ENCODE results near the gene PLVAP. TPM values are rescaled to one million over a fixed set of nuclear protein-coding genes. Genes with fewer than 3 reads are reported as not detected.

Gene PLVAP
- total and polyA plus RNA-seq, 2 donors (not counting 3 experiments of a cell fraction or from before 2014, with no cell fraction given), result 5.7 to 16.9 TPM

- Histone ChIP-seq H3K79me2 (ENCODE audit: control insufficient read depth, insufficient read depth, low read length) (no peaks in the 10 kb centered on the region), H3K4me2 (ENCODE audit: insufficient read depth, low read length) (no peak overlapping the region), H3K9ac (replicated peaks; ENCODE audit: extremely low read depth, insufficient read depth, low read length) (no peak overlapping the region), H4K20me1 (replicated peaks; ENCODE audit: control insufficient read depth, extremely low read depth, insufficient read depth, low read length) (no peaks in the 10 kb centered on the region), H3K4me3 (replicated peaks in 1 of 3; ENCODE audit: insufficient read depth in 1 of 3, low read depth in 1 of 3, low read length in 3 of 3) (no peak overlapping the region), H3K27ac (ENCODE audit: insufficient read depth, low read depth, low read length) (no peak overlapping the region), H3K27me3 (ENCODE audit: control insufficient read depth in 2 of 2, insufficient read depth in 2 of 2, low read length in 2 of 2) (peaks cover 0 to 2% of the 10 kb centered on the region in 2 experiments), H3K36me3 (ENCODE audit: control insufficient read depth in 2 of 2, extremely low read depth in 1 of 2, insufficient read depth in 2 of 2, low read length in 2 of 2) (peaks cover 6 to 15% of the 10 kb centered on the region in 2 experiments), H2AFZ (ENCODE audit: low read depth, low read length) (no peak overlapping the region), H3K4me1 (ENCODE audit: control insufficient read depth, extremely low read depth, insufficient read depth, low read length) (peaks cover 6% of the 10 kb centered on the region), H3K9me3 (replicated peaks; ENCODE audit: control insufficient read depth, insufficient read depth, low read length) (no peaks in the 10 kb centered on the region), H3K9me1 (replicated peaks; ENCODE audit: control insufficient read depth, extremely low read depth, insufficient read depth, low read length) (no peaks in the 10 kb centered on the region)
- dilution Hi-C loops (cut with MboI; ENCODE audit: extremely low pct_ligation_motif_present, low sequenced_read_pairs) (no loop called here), intact Hi-C loops (cut with micrococcal nuclease) (no loop called here)
- ChIA-PET CTCF (interaction anchor here (1.8 to 2.0 kb wide), 2 partner anchors 15 to 19 kb away, joined by 6 read pairs; partner anchors contain the start of genes DDA1 and MRPL34), POLR2A (no interaction called here)
- no TSS peak for BruUV-seq (replicated peaks)
- DNase-seq (ENCODE audit: low read depth, low spot score) (no peak), FAIRE-seq (no peak)
- TF ChIP-seq CTCF (IDR thresholded peaks at IDR 0.05; ENCODE audit: extremely low read depth in 1 of 2, insufficient read depth in 1 of 2, low read depth in 1 of 2, low read length in 2 of 2) (no peak), EZH2 (IDR thresholded peaks at IDR 0.05; ENCODE audit: borderline replicate concordance, low read depth, low read length, severe bottlenecking) (no peak), MAX (IDR thresholded peaks at IDR 0.05; ENCODE audit: insufficient read depth, insufficient read length) (no peak), POLR2A (IDR thresholded peaks at IDR 0.05; ENCODE audit: low read depth, low read length) (no peak), MYC (IDR thresholded peaks at IDR 0.05; ENCODE audit: low read depth, low read length) (no peak), JUN (IDR thresholded peaks at IDR 0.05; ENCODE audit: borderline replicate concordance, insufficient read depth, insufficient read length, low read depth) (no peak)
These were observed 53.2 kb downstream of the PLVAP start for GRCh38 chr19:17323964-17324332.

All from endothelial cell of umbilical vein (primary cell).